Measurements from ENCODE around the gene POLR2F.
"Not testable (repeated sequence)": the region's sequence is repeated elsewhere in the genome, so short reads cannot be mapped to it uniquely, and the experiment has no call there.

POLR2F gene

GRCh38 chr22:37924386-37925065, 29.0 kb upstream of the POLR2F start:
- in situ Hi-C loops (cut with MboI; ENCODE audit: low sequenced_read_pairs), result no loop called here

- in situ Hi-C loops (cut with MboI; ENCODE audit: low sequenced_read_pairs), result no loop called here
These were observed 28.2 kb upstream of the POLR2F start for GRCh38 chr22:37925330-37925729.

GRCh38 chr22:37925767-37926166, 27.7 kb upstream of the POLR2F start:
- in situ Hi-C loops (cut with MboI; ENCODE audit: low sequenced_read_pairs), result no loop called here

- in situ Hi-C loops (cut with MboI; ENCODE audit: low sequenced_read_pairs), result no loop called here
These were observed 27.1 kb upstream of the POLR2F start for GRCh38 chr22:37926358-37926757.

- in situ Hi-C loops (cut with MboI; ENCODE audit: low sequenced_read_pairs), result no loop called here
These were observed 26.5 kb upstream of the POLR2F start for GRCh38 chr22:37926771-37927636.

- in situ Hi-C loops (cut with MboI; ENCODE audit: low sequenced_read_pairs), result no loop called here
These were observed 25.9 kb upstream of the POLR2F start for GRCh38 chr22:37927637-37927936.

- in situ Hi-C loops (cut with MboI; ENCODE audit: low sequenced_read_pairs), result no loop called here
These were observed 24.1 kb upstream of the POLR2F start for GRCh38 chr22:37929390-37929789.

- in situ Hi-C loops (cut with MboI; ENCODE audit: low sequenced_read_pairs), result no loop called here
These were observed 23.1 kb upstream of the POLR2F start for GRCh38 chr22:37930270-37930951.

GRCh38 chr22:37930952-37931440, 22.5 kb upstream of the POLR2F start:
- in situ Hi-C loops (cut with MboI; ENCODE audit: low sequenced_read_pairs), result no loop called here

- in situ Hi-C loops (cut with MboI; ENCODE audit: low sequenced_read_pairs), result no loop called here
These were observed 21.6 kb upstream of the POLR2F start for GRCh38 chr22:37931893-37932389.

GRCh38 chr22:37932401-37932800, 21.1 kb upstream of the POLR2F start:
- in situ Hi-C loops (cut with MboI; ENCODE audit: low sequenced_read_pairs), result no loop called here

GRCh38 chr22:37932821-37933578, 20.5 kb upstream of the POLR2F start:
- in situ Hi-C loops (cut with MboI; ENCODE audit: low sequenced_read_pairs), result no loop called here

- in situ Hi-C loops (cut with MboI; ENCODE audit: low sequenced_read_pairs), result no loop called here
These were observed 19.7 kb upstream of the POLR2F start for GRCh38 chr22:37933711-37934376.

GRCh38 chr22:37940698-37941376, 12.7 kb upstream of the POLR2F start:
- in situ Hi-C loops (cut with MboI; ENCODE audit: low sequenced_read_pairs), result no loop called here

GRCh38 chr22:37942133-37942532, 11.4 kb upstream of the POLR2F start:
- in situ Hi-C loops (cut with MboI; ENCODE audit: low sequenced_read_pairs), result no loop called here

- in situ Hi-C loops (cut with MboI; ENCODE audit: low sequenced_read_pairs), result no loop called here
These were observed 10.2 kb upstream of the POLR2F start for GRCh38 chr22:37943136-37943824.

GRCh38 chr22:37943825-37944198, 9.7 kb upstream of the POLR2F start:
- in situ Hi-C loops (cut with MboI; ENCODE audit: low sequenced_read_pairs), result no loop called here

GRCh38 chr22:37944423-37944822, 9.1 kb upstream of the POLR2F start:
- in situ Hi-C loops (cut with MboI; ENCODE audit: low sequenced_read_pairs), result not testable (repeated sequence)

GRCh38 chr22:37947142-37947795, 6.2 kb upstream of the POLR2F start:
- in situ Hi-C loops (cut with MboI; ENCODE audit: low sequenced_read_pairs), result not testable (repeated sequence)

Data from HL-60/S4 treated with phorbol 12-myristate 13-acetate at 8.2 ng/mL for 4 days and 3 days (cell line).